ENCODE results near the gene RRP1B. TPM values are rescaled to one million over a fixed set of nuclear protein-coding genes. Genes with fewer than 3 reads are reported as not detected.
"Not testable (repeated sequence)": the region's sequence is repeated elsewhere in the genome, so short reads cannot be mapped to it uniquely, and the experiment has no call there.

Gene RRP1B
- polyA plus RNA-seq, 6 donors from 2014 or later: 9.2 to 30.3 (median 21.1) TPM

DNA sequence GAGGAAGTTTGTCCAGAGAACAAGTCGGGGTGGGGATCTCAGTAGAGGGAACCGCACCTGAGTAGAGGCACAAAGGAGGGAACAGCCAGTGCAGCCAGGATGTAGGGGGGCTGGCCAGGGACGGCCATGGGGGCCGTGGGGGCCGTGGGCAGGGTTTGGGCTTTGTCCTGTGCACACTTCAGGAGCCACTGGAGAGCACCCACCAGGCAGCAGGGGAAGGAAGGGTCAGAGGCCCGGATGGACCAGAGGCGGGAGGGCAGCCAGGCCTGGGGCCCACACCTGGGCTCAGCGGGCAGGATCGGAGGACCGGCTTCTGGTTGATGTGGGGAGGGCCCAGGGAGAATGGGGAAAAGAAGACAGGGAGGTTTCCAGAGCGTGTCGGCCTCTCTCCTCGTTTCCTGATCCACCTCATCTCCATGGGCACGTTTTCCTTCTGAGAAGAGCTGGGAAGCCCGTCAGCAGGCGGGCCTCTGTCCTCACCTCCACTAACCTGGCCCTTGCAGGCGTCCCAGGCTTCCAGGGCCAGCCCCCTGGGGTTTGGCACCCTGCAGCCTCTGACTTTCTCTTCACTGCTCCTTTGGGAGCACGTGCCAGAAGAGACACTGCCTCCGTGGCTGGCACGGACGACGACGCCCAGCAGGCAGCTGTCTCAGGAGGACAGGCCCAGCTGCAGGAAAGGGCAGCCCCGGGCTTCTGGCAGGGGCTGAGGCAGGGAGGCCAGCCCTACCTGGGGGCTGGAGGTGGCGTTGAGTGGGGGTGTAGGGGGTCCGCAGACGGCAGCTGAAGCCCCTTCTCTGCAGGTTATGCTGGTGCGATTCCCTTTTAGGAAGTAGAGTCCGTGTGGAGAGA, 42.8 kb downstream of the RRP1B start:
- Mint-ChIP-seq H3K4me1 (peaks cover 3 to 15% (median 10%) of the 10 kb centered on the region in 3 donors), H3K27me3 (peaks cover 0 to 15% (median 0%) of the 10 kb centered on the region in 3 donors), H3K4me3 (peak overlapping the region in 6 of 8 donors; percentile 69 to 89 (median 79)), H3K36me3 (peaks cover 0 to 4% of the 10 kb centered on the region in 2 donors), H3K9me3 (no peaks in the 10 kb centered on the region), H3K27ac (peak overlapping the region in 1 of 6 donors; percentile 65)
- DNase-seq (no peak), ATAC-seq (ENCODE audit: low read depth in 2 of 2) (no peak)

DNA sequence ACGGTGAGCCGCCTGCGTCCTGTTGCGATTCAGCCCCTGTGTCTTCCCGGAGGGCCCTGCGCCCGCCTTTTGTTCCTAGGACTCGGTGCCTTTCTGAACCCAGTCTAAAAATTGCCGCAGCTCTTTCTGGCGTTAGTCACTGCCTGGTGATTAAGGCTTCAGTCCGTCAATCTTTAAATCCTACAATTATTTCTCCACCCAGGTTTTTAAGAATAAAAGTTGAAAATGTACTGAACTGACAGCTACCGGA, 43.4 kb downstream of the RRP1B start:
- peaks cover 0 to 1% of the 10 kb centered on the region in 2 donors for H3K36me3 Mint-ChIP-seq
- ATAC-seq (ENCODE audit: low read depth in 2 of 2): no peak
- H3K4me3 Mint-ChIP-seq: peak overlapping the region in 6 of 8 donors; percentile 69 to 89 (median 79)
- no peaks in the 10 kb centered on the region for H3K9me3 Mint-ChIP-seq
- peaks cover 3 to 15% (median 10%) of the 10 kb centered on the region in 3 donors for H3K4me1 Mint-ChIP-seq
- no peak for DNase-seq
- H3K27ac Mint-ChIP-seq: no peak overlapping the region
- H3K27me3 Mint-ChIP-seq: peaks cover 0 to 15% (median 0%) of the 10 kb centered on the region in 3 donors

DNA sequence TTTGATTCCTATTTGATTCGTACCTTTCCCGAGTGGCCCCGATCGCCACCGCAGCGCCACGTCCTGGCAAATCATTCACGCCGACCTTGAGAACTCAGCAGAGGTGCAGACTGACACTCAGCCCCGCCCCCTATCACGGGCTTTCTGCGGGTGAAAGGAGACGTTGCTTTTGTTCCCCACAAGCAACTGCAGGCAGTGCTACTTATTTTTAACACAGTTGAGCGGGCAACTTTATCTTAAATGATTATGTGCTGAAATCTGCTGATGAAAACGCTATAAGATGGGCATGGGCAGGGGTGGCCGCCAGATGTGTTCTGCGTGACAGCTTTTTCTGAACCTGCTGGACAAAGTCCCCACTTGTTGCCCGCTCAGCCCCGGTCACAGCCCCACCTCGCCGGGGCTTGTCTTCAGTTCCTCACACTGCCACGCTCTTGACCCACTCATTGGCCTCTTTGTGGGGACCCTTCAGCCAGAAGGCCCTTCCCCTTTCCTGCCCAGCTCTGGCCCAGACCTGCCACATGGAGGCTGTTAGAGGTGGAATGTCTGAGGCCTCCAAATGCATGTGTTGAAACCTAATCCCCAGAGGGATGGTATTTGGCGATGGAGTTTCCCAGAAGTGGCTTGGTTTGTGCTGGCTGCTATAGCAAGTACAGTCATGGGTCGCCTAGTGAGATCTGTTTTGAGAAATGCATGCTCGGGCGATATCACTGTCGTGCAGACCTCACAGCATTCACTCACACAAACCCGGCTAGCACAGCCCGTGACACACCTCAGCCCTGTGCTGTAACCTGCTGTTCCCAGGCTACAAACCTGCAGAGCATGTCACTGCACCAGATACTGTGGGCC, 43.9 kb downstream of the RRP1B start:
- ATAC-seq (ENCODE audit: low read depth in 2 of 2): peak; percentile 68 to 74
- H3K27ac Mint-ChIP-seq: peak overlapping the region in 1 of 6 donors; percentile 24

DNA sequence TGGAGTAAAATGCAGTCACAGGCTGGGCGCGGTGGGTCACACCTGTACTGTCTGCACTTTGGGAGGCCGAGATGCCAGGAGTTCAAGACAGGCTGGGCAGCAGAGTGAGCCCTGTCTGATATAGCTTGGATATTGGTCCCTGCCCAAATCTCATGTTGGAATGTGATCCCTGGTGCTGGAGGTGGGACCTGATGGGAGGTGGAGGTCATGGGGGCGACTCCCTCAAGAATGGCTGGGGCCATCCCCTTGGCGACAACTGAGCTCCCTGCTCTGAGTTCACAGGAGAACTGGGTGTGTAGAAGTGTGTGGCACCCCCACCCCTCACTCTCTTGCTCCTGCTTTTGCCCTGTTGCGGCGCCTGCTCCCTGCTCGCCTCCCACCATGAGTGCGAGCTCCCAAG, 48.1 kb downstream of the RRP1B start:
- no peaks in the 10 kb centered on the region for H3K36me3 Mint-ChIP-seq
- DNase-seq (no peak), ATAC-seq (ENCODE audit: low read depth in 2 of 2) (no peak)
- H3K27me3 Mint-ChIP-seq: peaks cover 10 to 37% (median 11%) of the 10 kb centered on the region in 3 donors
- no peak overlapping the region for H3K27ac Mint-ChIP-seq
- peaks cover 3 to 12% (median 10%) of the 10 kb centered on the region in 3 donors for H3K4me1 Mint-ChIP-seq
- H3K4me3 Mint-ChIP-seq: no peak overlapping the region
- peaks cover 0 to 3% (median 0%) of the 10 kb centered on the region in 7 donors for H3K9me3 Mint-ChIP-seq

More for the DNA sequence above, 43.9 kb downstream of the RRP1B start:
- no peak for DNase-seq
- Mint-ChIP-seq H3K9me3 (no peaks in the 10 kb centered on the region), H3K27me3 (peaks cover 0 to 16% (median 0%) of the 10 kb centered on the region in 3 donors), H3K4me3 (peak overlapping the region in 6 of 8 donors; percentile 69 to 89 (median 79)), H3K36me3 (no peaks in the 10 kb centered on the region), H3K4me1 (peaks cover 3 to 15% (median 10%) of the 10 kb centered on the region in 3 donors)

DNA sequence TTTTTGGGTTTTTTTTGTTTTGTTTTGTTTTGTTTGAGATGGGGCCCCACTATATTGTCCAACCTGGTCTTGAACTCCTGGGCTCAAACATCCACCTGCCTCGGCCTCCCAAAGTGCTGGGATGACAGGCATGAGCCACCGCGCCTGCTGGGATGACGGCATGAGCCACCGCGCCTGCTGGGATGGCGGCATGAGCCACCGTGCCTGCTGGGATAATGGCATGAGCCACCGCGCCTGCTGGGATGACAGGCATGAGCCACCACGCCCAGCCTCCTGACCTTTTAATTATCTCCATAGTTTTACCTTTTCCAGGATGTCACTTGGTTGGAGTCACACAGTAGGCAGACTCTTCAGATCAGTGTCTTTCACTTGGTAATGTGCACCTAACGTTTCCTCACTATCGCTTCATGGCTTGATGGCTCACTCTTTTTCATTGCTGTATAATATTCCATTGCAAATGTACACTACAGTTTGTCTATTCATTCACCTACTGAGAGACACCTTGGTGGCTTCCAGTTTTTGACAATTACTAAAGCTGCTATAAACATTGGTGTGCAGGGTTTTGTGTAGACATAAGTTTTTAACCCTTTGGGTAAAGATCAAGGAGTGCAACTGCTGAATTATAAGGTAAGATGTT, 49.5 kb downstream of the RRP1B start:
- Mint-ChIP-seq H3K9me3 (peaks cover 0 to 3% (median 0%) of the 10 kb centered on the region in 7 donors), H3K4me1 (no peaks in the 10 kb centered on the region), H3K36me3 (no peaks in the 10 kb centered on the region), H3K4me3 (no peak overlapping the region), H3K27ac (no peak overlapping the region), H3K27me3 (peaks cover 10 to 28% (median 14%) of the 10 kb centered on the region in 3 donors)
- DNase-seq (no peak), ATAC-seq (ENCODE audit: low read depth in 2 of 2) (no peak)

DNA sequence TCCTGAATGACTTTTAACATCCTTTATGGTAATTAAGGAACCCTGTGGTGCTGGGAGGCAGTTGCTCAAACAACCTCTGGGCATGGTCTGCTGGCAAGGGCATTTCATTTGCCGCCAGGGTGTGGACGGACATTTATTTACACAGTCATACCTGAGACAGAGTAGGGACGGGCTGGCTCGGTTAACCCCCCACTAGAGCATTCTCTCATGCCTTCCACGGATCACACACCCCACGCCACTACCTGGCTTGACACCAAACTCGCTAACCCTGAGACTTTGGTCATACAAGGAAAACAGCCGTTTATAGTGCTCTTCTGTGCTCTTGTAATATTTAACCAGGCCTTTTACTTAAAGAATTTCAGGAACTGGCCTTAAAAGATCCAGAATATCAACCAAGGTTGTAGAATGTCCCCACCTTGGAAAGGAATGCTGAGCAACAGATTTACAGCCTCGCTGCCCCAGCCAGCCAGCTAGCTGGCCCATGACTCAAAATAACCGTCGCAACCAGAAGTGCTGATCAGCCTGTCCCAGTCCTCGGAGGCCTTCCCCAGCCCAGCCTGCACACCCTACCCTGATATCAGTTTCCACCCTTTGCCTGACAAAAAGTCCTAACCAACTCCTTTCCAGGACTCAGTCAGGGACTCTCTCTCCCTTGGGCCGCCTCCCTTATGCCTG, 53.0 kb downstream of the RRP1B start:
- H3K27ac Mint-ChIP-seq: no peak overlapping the region

DNA sequence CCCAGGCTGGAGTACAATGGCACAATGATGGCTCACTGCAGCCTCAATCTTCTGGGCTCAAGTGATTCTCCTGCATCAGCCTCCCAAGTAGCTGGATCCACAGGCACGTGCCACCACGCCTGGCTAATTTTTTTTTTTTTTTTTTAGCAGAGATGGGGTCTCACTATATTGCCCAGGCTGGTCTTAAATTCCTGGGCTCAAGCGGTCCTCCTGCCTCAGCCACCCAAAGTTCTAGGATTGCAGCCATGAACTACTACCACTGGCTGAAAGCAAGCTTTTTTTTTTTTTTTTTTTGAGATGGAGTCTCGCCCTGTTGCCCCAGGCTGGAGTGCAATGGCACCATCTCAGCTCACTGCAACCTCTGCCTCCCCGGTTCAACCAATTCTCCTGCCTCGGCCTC, 53.8 kb downstream of the RRP1B start:
- DNase-seq; H3K9me3 Mint-ChIP-seq; H3K27ac Mint-ChIP-seq; ATAC-seq (ENCODE audit: low read depth in 2 of 2); H3K36me3 Mint-ChIP-seq; H3K4me3 Mint-ChIP-seq: not testable (repeated sequence)
- peaks cover 10 to 31% (median 17%) of the 10 kb centered on the region in 3 donors for H3K27me3 Mint-ChIP-seq
- H3K4me1 Mint-ChIP-seq: peaks cover 7 to 26% (median 17%) of the 10 kb centered on the region in 3 donors

More for the DNA sequence above, 53.0 kb downstream of the RRP1B start:
- peaks cover 6 to 19% (median 12%) of the 10 kb centered on the region in 3 donors for H3K4me1 Mint-ChIP-seq
- H3K27me3 Mint-ChIP-seq: peaks cover 10 to 31% (median 17%) of the 10 kb centered on the region in 3 donors
- no peaks in the 10 kb centered on the region for H3K36me3 Mint-ChIP-seq
- ATAC-seq (ENCODE audit: low read depth in 2 of 2) (no peak), DNase-seq (no peak)
- H3K4me3 Mint-ChIP-seq: no peak overlapping the region
- peaks cover 0 to 3% (median 0%) of the 10 kb centered on the region in 7 donors for H3K9me3 Mint-ChIP-seq

DNA sequence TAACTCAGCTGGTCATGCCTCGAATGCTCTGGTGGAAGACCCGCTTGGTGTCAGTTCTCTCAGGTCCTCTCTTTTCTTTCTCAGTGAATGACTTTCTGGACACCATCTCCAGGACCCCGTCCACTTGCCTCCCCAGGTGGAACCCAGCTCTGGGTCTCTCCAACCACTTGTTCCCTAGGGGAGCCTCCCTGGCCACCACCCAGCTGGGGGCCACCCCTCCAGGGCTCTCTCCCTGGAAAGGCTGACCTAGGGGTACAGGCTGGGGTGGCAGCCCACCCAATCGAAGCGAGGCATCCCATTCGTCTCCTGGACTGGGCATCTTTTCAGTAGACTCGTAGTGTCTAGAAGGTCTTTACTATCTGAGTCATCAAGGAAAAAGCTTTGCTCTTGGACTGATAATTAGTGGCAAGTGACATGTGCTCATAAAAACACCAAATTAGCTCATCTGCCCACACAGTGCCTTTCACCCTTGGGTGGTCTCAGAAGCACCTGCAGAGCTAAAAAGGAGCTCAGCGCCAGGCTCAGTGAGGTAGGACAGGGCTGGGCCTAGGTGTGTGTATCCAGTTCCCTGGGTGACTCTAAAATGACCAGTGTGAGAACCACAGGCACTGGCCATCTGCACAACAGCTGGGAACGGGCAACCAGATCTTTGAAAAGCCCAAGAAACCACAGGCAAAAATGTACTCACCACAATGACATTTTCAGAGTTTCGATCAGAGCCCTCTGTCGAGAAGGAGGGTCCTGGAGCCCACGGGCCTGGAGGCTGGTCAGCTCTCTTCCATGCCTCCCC, 57.2 kb downstream of the RRP1B start:
- peak; percentile 37 for DNase-seq
- peak overlapping the region; percentile 39 to 92 (median 86) for H3K27ac Mint-ChIP-seq
- ATAC-seq (ENCODE audit: low read depth in 2 of 2): no peak
- no peaks in the 10 kb centered on the region for H3K36me3 Mint-ChIP-seq
- peaks cover 20 to 43% (median 37%) of the 10 kb centered on the region in 3 donors for H3K4me1 Mint-ChIP-seq
- H3K27me3 Mint-ChIP-seq: peaks cover 0 to 13% (median 11%) of the 10 kb centered on the region in 3 donors
- no peaks in the 10 kb centered on the region for H3K9me3 Mint-ChIP-seq
- H3K4me3 Mint-ChIP-seq: peak overlapping the region in 7 of 8 donors; percentile 33 to 89 (median 82)

DNA sequence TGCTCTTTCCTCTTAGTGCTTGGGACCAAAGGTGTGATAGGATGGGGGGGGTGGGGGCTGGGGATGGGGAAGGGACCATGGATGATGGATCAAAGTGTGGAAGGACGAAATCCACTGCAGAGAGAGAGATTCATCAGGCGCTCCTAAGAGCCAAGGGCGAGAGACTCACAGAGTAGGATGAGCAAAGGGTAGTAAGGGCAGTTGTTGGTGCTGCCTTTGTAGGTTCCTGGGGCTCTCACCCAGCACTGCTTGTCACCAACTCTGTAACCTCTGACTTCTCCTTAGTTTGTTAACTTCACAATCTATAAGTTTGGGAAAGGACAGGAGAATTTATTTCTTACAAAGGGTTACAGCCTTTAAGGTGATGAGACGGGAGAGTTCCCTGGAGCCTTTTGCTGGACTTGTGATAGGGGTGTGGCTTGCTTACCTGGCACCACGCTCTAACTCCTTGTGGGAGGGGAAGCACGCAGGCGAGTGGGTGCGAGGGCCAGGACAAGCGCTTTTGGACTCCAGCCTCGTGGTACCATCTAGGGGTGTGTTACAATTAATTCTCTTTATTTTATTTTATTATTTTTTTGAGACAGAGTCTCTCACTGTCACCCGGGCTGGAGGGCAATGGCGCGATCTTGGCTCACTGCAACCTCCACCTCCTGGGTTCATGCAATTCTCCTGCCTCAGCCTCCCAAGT, 58.0 kb downstream of the RRP1B start:
- DNase-seq (no peak), ATAC-seq (ENCODE audit: low read depth in 2 of 2) (no peak)
- H3K4me1 Mint-ChIP-seq: peaks cover 27 to 50% (median 44%) of the 10 kb centered on the region in 3 donors
- H3K4me3 Mint-ChIP-seq: peak overlapping the region; percentile 44 to 89 (median 83)
- no peaks in the 10 kb centered on the region for H3K36me3 Mint-ChIP-seq
- H3K27me3 Mint-ChIP-seq: peaks cover 0 to 11% (median 8%) of the 10 kb centered on the region in 3 donors
- peak overlapping the region; percentile 39 to 98 (median 82) for H3K27ac Mint-ChIP-seq
- H3K9me3 Mint-ChIP-seq: no peaks in the 10 kb centered on the region

DNA sequence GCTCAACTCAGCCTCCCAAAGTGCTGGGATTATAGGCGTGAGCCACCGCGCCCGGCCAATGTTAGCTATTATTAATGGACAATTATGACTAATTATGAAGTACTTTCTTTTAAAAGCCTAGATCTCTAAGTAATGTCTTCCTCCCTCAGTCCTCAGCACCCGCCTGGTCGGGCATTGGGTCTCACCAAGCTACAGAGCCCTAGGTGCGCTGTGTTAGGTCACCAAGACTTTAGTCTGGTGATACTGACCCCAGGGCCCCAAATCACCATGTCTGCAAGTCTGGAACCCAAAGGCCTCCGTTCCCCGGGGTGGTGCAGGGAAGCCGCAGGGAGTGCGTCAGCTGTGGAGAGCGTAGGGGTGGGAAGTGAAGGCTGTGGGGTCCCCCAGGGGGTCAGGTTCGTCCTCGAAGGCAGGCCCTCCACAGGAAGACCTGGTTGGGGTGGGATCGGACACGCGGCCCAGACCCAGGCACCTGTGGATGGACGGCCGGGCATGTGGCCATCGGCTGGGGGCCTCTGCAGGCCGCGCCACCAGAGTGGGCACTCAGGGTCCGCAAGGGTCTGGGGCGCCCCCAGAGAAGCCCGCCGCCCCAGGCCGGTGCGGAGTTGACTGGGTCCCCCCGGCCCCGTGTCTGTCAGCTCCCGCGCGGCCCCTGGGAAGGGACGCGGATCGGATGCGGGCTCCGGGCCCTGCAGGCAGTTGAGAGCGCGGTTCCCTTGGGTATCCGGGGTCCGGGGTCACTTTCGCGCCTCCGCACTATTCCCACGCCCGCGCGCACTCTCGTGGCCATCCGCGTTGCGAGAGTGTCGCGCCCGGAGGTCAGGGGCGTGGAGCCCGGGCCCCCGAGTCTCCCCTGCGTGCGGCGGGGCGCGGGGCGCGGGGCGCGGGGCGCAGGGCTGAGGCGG, 58.9 kb downstream of the RRP1B start:
- H3K36me3 Mint-ChIP-seq: no peaks in the 10 kb centered on the region
- H3K27ac Mint-ChIP-seq: peak overlapping the region; percentile 53 to 98 (median 90)
- H3K27me3 Mint-ChIP-seq: peaks cover 0 to 7% (median 4%) of the 10 kb centered on the region in 3 donors
- peak overlapping the region; percentile 80 to 93 (median 88) for H3K4me3 Mint-ChIP-seq
- no peak for DNase-seq
- peaks cover 31 to 58% (median 50%) of the 10 kb centered on the region in 3 donors for H3K4me1 Mint-ChIP-seq
- ATAC-seq (ENCODE audit: low read depth in 2 of 2): no peak
- no peaks in the 10 kb centered on the region for H3K9me3 Mint-ChIP-seq

Data from naive B cell (primary cell).